ENCODE data around the gene B4GALT2.

The B4GALT2 gene

DNA sequence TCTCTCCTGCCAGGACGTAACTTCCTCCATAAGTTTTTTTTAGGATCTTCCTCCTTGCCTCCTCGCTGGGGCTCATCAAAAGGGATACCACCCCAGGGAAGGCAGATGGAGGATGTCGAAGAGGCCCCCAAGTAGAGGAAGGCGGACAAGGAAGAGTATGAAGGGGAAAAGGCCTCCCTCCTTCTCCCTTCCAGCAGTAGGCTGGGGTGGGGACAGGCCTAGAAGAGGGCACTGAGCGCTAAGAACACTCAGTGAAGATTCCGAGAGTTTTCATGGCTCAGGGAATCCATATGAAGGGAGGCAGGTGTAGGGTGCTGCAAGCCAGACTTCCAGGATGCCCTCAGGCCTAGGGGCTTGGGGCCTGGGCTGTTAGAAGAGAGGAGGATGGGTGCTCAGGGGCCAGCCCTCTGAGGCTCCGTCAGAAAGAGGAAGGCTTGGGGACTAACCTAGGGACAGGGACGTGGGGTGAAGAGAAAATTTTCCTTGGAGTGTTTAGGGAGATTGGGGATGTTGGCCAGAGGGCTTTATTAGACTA lies 54.1 kb downstream of the B4GALT2 start:
- peaks cover 2% of the 10 kb centered on the region for H3K36me3 Mint-ChIP-seq

DNA sequence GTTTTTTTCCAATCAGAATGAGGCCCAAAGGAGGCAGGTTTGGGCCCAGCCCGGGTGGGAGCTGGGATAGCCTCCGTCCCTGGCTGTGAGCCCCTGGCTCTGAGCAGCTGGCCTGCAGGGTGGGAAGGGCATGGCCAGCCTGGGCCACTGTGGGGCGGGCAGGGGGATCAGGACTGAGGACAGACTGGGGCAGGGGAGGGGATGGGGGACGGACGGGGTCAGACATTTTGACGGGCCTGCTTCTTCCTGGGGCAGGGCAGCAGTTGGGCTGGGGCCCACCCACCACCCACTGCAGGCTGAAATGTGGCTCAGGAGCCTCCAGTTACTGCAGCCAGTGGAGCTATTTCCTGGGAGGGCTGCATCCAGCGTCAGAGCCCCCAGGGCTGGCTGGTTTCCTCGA lies 54.7 kb downstream of the B4GALT2 start:
- no peak overlapping the region for H3K4me3 Mint-ChIP-seq
- peaks cover 15% of the 10 kb centered on the region for H3K4me1 Mint-ChIP-seq
- H3K9me3 Mint-ChIP-seq, result no peaks in the 10 kb centered on the region
- no peaks in the 10 kb centered on the region for H3K27me3 Mint-ChIP-seq
- peaks cover 2% of the 10 kb centered on the region for H3K36me3 Mint-ChIP-seq
- H3K27ac Mint-ChIP-seq, result no peak overlapping the region

More for the DNA sequence above, 54.1 kb downstream of the B4GALT2 start:
- Mint-ChIP-seq H3K27ac (no peak overlapping the region), H3K27me3 (no peaks in the 10 kb centered on the region), H3K4me3 (no peak overlapping the region), H3K4me1 (peaks cover 21% of the 10 kb centered on the region), H3K9me3 (no peaks in the 10 kb centered on the region)

DNA sequence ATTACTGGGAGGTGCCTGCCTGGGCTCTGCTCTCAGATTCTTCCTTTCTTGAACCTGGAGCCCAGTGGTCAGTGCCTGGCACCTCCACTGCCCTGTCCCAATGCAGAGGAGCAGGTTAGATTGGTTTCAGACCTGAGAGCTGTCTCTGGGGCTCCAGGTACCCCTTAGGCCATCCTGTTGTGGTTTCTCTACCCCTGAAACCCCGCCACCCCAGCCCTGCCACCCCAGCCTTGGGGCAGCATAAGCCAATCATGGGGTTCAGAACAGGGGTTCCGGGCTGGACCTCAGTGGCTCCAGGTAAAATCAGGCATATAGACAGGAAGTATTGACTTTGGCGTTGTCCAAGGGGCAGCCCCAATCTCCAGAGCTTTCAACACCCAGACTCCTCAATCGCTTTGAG lies 55.4 kb downstream of the B4GALT2 start:
- H3K9me3 Mint-ChIP-seq, result no peaks in the 10 kb centered on the region
- peaks cover 9% of the 10 kb centered on the region for H3K4me1 Mint-ChIP-seq
- H3K27me3 Mint-ChIP-seq, result no peaks in the 10 kb centered on the region
- H3K27ac Mint-ChIP-seq, result no peak overlapping the region
- peaks cover under 1% of the 10 kb centered on the region for H3K36me3 Mint-ChIP-seq
- H3K4me3 Mint-ChIP-seq, result no peak overlapping the region

DNA sequence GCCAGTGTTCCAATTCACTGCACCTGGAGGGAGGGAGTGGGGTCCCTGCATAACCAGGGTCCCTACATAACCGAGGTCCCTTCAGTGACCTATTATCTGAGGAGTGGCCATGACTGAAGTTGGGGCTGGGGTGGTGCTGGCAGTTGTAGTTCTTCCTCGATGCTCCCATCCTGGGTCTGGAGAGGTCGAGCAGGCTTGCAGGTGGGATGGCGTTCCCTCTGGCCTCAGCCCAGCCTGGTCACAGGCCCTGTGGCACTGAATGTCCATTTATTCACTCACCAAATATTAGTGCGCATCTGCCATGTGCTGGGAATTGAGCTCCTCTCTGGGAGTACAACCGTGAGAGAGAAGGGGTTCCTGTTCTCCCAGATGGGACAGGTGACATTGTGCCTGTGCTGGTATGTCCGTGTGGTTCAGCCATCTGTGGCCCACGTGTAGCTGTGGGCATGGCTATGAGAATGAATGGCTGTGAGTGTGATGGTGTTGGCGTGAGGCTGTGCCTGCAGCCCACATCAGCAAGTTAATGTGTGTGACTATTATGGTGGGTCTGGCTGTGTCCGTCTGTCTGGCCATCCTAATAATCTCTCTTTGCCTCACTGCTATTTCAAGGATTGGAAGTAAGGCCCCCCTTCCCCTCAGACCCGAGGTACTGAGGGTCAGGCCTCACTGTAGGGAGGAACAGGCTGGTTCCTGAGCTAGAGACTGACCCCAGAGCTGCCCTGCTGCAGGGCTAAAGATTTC lies 56.1 kb downstream of the B4GALT2 start:
- H3K27ac Mint-ChIP-seq, result no peak overlapping the region
- H3K27me3 Mint-ChIP-seq, result no peaks in the 10 kb centered on the region

DNA sequence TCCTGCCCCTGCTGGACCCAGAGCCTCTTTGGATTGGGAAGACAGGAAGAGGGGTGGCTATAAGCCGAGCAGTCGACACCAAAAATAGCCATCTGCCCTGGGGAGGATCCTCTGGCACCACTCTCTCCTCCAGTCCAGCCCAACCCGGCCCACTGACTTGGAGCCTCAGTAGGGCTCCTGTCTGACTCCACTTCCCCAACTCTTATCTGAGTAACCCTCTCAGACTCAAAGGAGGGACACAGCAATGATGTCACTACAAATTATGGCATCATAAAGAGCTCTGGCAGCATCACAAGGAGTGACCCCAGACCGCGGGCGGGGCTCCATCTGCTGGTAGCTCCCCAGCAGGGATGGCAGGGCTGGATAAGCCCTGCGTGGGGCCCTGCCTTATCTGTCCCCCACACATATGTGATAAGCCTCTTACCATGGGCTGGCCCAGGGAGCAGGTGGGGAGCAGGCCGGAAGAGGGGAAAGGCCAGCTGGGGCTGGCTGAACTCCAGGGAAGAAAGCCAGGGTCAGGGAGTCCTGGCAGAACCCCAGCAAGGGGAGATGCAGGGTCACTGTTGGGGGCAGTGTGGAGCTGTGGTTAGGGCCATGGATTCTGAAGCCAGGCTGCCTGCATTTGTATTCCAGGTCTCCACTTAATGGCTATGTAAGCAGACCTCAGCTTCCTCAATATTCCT lies 56.9 kb downstream of the B4GALT2 start:
- Mint-ChIP-seq H3K4me3 (no peak overlapping the region), H3K27me3 (no peaks in the 10 kb centered on the region)

More for the DNA sequence above, 56.1 kb downstream of the B4GALT2 start:
- Mint-ChIP-seq H3K36me3 (no peaks in the 10 kb centered on the region), H3K4me1 (peaks cover 3% of the 10 kb centered on the region), H3K9me3 (no peaks in the 10 kb centered on the region), H3K4me3 (no peak overlapping the region)

DNA sequence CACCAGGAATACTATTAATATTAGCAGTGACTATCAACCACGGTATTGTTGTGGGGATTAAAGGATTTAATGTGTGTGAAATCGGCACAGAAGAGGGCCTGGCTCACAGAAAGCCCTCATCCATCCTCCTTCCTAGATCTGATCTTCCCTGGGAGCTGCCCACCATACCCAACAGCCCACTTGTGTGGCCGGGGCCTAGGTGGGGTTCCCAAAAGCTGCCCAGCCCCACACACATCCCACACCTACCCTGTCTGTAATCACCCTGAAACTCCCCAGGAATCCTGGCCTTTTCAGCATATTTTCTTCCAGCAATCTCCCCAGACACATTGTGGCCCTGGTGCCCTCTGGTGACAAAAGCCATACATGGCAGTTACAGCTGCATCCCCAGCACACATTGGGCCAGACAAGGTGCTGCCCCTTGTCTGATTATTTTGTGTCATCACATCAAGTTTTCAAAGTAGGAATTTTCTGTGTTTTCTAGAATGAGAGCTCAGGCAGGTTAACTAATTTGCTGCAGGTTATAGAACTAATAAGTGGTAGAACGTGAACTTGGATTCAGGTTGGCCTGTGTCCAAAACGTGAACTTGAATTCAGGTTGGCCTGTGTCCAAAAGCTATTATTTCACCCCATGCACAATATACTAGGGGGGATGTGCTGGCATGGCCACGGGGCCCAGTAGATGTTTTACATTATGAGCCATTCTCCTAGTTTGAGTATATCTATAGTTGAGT lies 57.6 kb downstream of the B4GALT2 start:
- no peaks in the 10 kb centered on the region for H3K9me3 Mint-ChIP-seq
- no peaks in the 10 kb centered on the region for H3K36me3 Mint-ChIP-seq
- H3K4me1 Mint-ChIP-seq, result peaks cover 3% of the 10 kb centered on the region
- no peak overlapping the region for H3K27ac Mint-ChIP-seq
- no peaks in the 10 kb centered on the region for H3K27me3 Mint-ChIP-seq
- no peak overlapping the region for H3K4me3 Mint-ChIP-seq

More for the DNA sequence above, 56.9 kb downstream of the B4GALT2 start:
- Mint-ChIP-seq H3K27ac (no peak overlapping the region), H3K36me3 (no peaks in the 10 kb centered on the region), H3K4me1 (peaks cover 3% of the 10 kb centered on the region), H3K9me3 (no peaks in the 10 kb centered on the region)

DNA sequence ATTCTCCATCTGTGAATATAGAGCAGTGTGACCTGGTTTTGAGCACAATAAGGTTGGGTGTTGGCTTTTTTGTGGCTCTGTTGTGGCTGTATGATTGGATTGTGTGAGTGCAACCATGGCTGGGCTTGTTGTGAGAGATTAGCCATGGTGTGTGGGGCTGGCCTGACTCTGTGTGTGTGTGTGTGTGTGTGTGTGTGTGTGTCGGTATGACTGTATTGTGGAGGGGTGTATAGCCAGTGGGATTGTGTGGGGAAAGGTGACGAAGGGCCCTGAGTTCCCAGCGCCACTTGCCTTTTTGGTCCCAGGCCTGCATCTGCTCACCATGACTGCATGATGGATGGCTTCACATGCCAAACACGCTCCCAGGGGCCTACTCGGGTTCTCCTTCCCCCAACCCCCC lies 58.1 kb downstream of the B4GALT2 start:
- H3K4me1 Mint-ChIP-seq, result peaks cover 3% of the 10 kb centered on the region
- H3K9me3 Mint-ChIP-seq, result no peaks in the 10 kb centered on the region
- no peaks in the 10 kb centered on the region for H3K36me3 Mint-ChIP-seq
- no peaks in the 10 kb centered on the region for H3K27me3 Mint-ChIP-seq
- H3K4me3 Mint-ChIP-seq, result no peak overlapping the region
- no peak overlapping the region for H3K27ac Mint-ChIP-seq

DNA sequence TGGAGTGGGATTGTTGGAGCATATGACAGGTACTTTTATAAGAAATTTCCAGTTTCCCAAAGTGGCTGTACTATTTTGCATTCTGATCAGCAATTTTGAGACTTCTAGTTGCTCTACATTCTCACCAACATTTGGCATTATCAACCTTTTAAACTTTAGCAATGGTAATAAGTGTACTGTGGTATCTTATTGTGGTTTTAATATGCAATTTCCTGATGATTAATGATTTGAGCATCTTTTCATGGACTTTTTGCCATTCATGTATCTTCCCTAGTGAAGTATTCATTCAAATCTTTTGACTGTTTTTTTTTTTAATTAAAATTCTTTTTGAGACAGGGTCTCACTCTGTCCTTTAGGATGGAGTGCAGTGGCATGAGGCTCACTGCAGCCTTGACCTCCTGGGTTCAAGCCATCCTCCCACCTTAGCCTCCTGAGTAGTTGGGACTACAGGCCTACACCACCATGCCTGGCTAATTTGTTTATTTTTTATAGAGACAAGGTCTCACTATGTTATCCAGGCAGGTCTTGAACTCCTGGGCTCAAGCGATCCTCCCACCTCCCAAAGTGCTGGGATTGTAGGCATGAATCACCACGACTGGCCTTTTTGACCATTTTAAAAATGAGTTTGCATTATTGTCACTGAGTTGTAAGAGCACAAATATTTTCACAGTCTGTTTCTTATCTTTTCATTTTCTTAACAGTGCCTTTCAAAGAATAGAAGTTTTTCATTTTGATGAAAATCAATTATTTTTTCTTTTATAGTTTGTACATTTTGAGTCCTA lies 60.1 kb downstream of the B4GALT2 start:
- Mint-ChIP-seq H3K4me1 (no peaks in the 10 kb centered on the region), H3K9me3 (no peaks in the 10 kb centered on the region)

DNA sequence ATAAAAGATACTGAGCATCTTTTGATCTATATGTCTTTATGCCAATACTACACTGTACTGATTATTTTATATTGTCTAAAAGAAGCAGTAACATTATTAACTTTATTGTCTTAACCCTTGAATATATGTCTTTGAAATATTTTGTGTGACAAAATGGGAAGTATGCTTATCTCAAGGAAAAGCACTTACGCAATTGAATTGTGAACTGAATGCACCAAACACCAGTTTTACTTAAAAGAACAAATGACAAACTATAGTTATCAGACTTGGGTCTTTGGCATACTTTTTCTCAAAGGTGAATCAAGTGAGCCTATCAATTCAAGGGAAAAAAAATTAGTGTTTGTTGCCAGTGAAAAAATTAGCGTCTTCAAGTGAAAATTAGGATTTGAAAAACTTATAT lies 61.4 kb downstream of the B4GALT2 start:
- no peaks in the 10 kb centered on the region for H3K36me3 Mint-ChIP-seq
- no peaks in the 10 kb centered on the region for H3K4me1 Mint-ChIP-seq
- no peak overlapping the region for H3K27ac Mint-ChIP-seq
- peaks cover 2% of the 10 kb centered on the region for H3K27me3 Mint-ChIP-seq
- H3K9me3 Mint-ChIP-seq, result no peaks in the 10 kb centered on the region
- no peak overlapping the region for H3K4me3 Mint-ChIP-seq

More for the DNA sequence above, 60.1 kb downstream of the B4GALT2 start:
- Mint-ChIP-seq H3K27ac (no peak overlapping the region), H3K36me3 (no peaks in the 10 kb centered on the region), H3K4me3 (no peak overlapping the region), H3K27me3 (peaks cover 2% of the 10 kb centered on the region)
